Measurements from ENCODE around the gene FARS2. TPM values are rescaled to one million over a fixed set of nuclear protein-coding genes. Genes with fewer than 3 reads are reported as not detected.
A peak's percentile ranks its signal among the peaks of the same experiment; 100 is the strongest.

Gene FARS2
- total RNA-seq, 1 donor from 2014 or later, result 23.3 TPM

GRCh38 chr6:5731435-5731834 is 470.1 kb downstream of the FARS2 start:
- Mint-ChIP-seq H3K9me3 (no peaks in the 10 kb centered on the region), H3K4me1 (peaks cover 15% of the 10 kb centered on the region), H3K27ac (ENCODE audit: unreplicated experiment) (peak overlapping the region; percentile 85)

GRCh38 chr6:5732496-5732895 is 471.2 kb downstream of the FARS2 start:
- no peaks in the 10 kb centered on the region for H3K27me3 Mint-ChIP-seq (ENCODE audit: low read depth)
- H3K36me3 Mint-ChIP-seq (ENCODE audit: low read depth), result no peaks in the 10 kb centered on the region
- H3K4me3 Mint-ChIP-seq, result no peak overlapping the region
- peaks cover 14% of the 10 kb centered on the region for H3K4me1 Mint-ChIP-seq
- H3K9me3 Mint-ChIP-seq, result no peaks in the 10 kb centered on the region
- TF ChIP-seq CTCF (conservative IDR thresholded peaks at IDR 0.05), result no peak
- no peak overlapping the region for H3K27ac Mint-ChIP-seq (ENCODE audit: unreplicated experiment)
- DNase-seq (ENCODE audit: low read depth, low spot score), result no peak

More at GRCh38 chr6:5731435-5731834, 470.1 kb downstream of the FARS2 start:
- no peak overlapping the region for H3K4me3 Mint-ChIP-seq
- no peaks in the 10 kb centered on the region for H3K36me3 Mint-ChIP-seq (ENCODE audit: low read depth)
- no peaks in the 10 kb centered on the region for H3K27me3 Mint-ChIP-seq (ENCODE audit: low read depth)
- no peak for TF ChIP-seq CTCF (conservative IDR thresholded peaks at IDR 0.05)
- DNase-seq (ENCODE audit: low read depth, low spot score), result no peak

GRCh38 chr6:5736016-5736738 is 474.9 kb downstream of the FARS2 start:
- Mint-ChIP-seq H3K36me3 (ENCODE audit: low read depth) (no peaks in the 10 kb centered on the region), H3K27ac (ENCODE audit: unreplicated experiment) (no peak overlapping the region), H3K9me3 (no peaks in the 10 kb centered on the region), H3K4me3 (no peak overlapping the region), H3K4me1 (peaks cover 5% of the 10 kb centered on the region), H3K27me3 (ENCODE audit: low read depth) (no peaks in the 10 kb centered on the region)
- no peak for DNase-seq (ENCODE audit: low read depth, low spot score)
- no peak for TF ChIP-seq CTCF (conservative IDR thresholded peaks at IDR 0.05)

GRCh38 chr6:5737460-5737859 is 476.1 kb downstream of the FARS2 start:
- no peaks in the 10 kb centered on the region for H3K9me3 Mint-ChIP-seq
- H3K36me3 Mint-ChIP-seq (ENCODE audit: low read depth), result no peaks in the 10 kb centered on the region
- TF ChIP-seq CTCF (conservative IDR thresholded peaks at IDR 0.05), result no peak
- no peak for DNase-seq (ENCODE audit: low read depth, low spot score)
- peaks cover 5% of the 10 kb centered on the region for H3K4me1 Mint-ChIP-seq
- no peaks in the 10 kb centered on the region for H3K27me3 Mint-ChIP-seq (ENCODE audit: low read depth)
- H3K4me3 Mint-ChIP-seq, result no peak overlapping the region
- no peak overlapping the region for H3K27ac Mint-ChIP-seq (ENCODE audit: unreplicated experiment)

- H3K36me3 Mint-ChIP-seq (ENCODE audit: low read depth), result no peaks in the 10 kb centered on the region
- H3K27ac Mint-ChIP-seq (ENCODE audit: unreplicated experiment), result no peak overlapping the region
- no peak for TF ChIP-seq CTCF (conservative IDR thresholded peaks at IDR 0.05)
- no peak overlapping the region for H3K4me3 Mint-ChIP-seq
- H3K27me3 Mint-ChIP-seq (ENCODE audit: low read depth), result no peaks in the 10 kb centered on the region
- H3K4me1 Mint-ChIP-seq, result peaks cover 8% of the 10 kb centered on the region
- no peaks in the 10 kb centered on the region for H3K9me3 Mint-ChIP-seq
- no peak for DNase-seq (ENCODE audit: low read depth, low spot score)
Measured at GRCh38 chr6:5738211-5738610, 476.9 kb downstream of the FARS2 start.

Measured in neural crest cell (in vitro differentiated cells).